ENCODE data around the gene IGHMBP2. TPM values are rescaled to one million over a fixed set of nuclear protein-coding genes. Genes with fewer than 3 reads are reported as not detected.

IGHMBP2 gene
- total and polyA plus RNA-seq, 2 of the 8 experiments (the other 6 are each of a cell fraction or from before 2014, with no cell fraction given), result 8.4 to 17.6 TPM

GRCh38 chr11:68979931-68980775 lies 76.5 kb downstream of the IGHMBP2 start (continued):
- TF ChIP-seq NRF1 (IDR thresholded peaks at IDR 0.05; ENCODE audit: low read depth, low read length) (no peak), SP4 (IDR thresholded peaks at IDR 0.05; ENCODE audit: low read length) (no peak)

Data from H1 (cell line).